Measurements from ENCODE around the gene PLXNA2.
A peak's percentile ranks its signal among the peaks of the same experiment; 100 is the strongest.

PLXNA2 gene

GRCh38 chr1:208108646-208109330, 135.4 kb downstream of the PLXNA2 start:
- DNase-seq: no peak

- DNase-seq: no peak
These were observed 136.0 kb downstream of the PLXNA2 start for GRCh38 chr1:208108213-208108608.

GRCh38 chr1:208107425-208108212, 136.6 kb downstream of the PLXNA2 start:
- DNase-seq: no peak

GRCh38 chr1:208106218-208106617, 138.0 kb downstream of the PLXNA2 start:
- DNase-seq: no peak

- DNase-seq: no peak
These were observed 138.4 kb downstream of the PLXNA2 start for GRCh38 chr1:208105756-208106155.

GRCh38 chr1:208103597-208104513, 140.3 kb downstream of the PLXNA2 start:
- no peak for DNase-seq

- DNase-seq: no peak
These were observed 142.3 kb downstream of the PLXNA2 start for GRCh38 chr1:208101661-208102431.

- DNase-seq: no peak
These were observed 143.3 kb downstream of the PLXNA2 start for GRCh38 chr1:208100906-208101305.

- DNase-seq: no peak
These were observed 144.1 kb downstream of the PLXNA2 start for GRCh38 chr1:208100106-208100505.

GRCh38 chr1:208098773-208099172, 145.4 kb downstream of the PLXNA2 start:
- no peak for DNase-seq

GRCh38 chr1:208093754-208094719, 150.1 kb downstream of the PLXNA2 start:
- DNase-seq: peak; percentile 55

- DNase-seq: no peak
These were observed 151.1 kb downstream of the PLXNA2 start for GRCh38 chr1:208093046-208093445.

- no peak for DNase-seq
These were observed 153.5 kb downstream of the PLXNA2 start for GRCh38 chr1:208090388-208091301.

- DNase-seq: no peak
These were observed 154.3 kb downstream of the PLXNA2 start for GRCh38 chr1:208089761-208090370.

GRCh38 chr1:208089149-208089548, 155.0 kb downstream of the PLXNA2 start:
- DNase-seq: no peak

- DNase-seq: no peak
These were observed 155.9 kb downstream of the PLXNA2 start for GRCh38 chr1:208088319-208088718.

GRCh38 chr1:208085655-208086515, 158.3 kb downstream of the PLXNA2 start:
- no peak for DNase-seq

GRCh38 chr1:208084764-208085163, 159.4 kb downstream of the PLXNA2 start:
- no peak for DNase-seq

GRCh38 chr1:208084220-208084619, 160.0 kb downstream of the PLXNA2 start:
- no peak for DNase-seq

Data from 8988T (cell line).